ENCODE data around the gene SPIRE1.

The SPIRE1 gene

GRCh38 chr18:12474876-12475275 lies 183.0 kb downstream of the SPIRE1 start:
- peaks cover 7% of the 10 kb centered on the region for H3K4me1 ChIP-seq
- no peaks in the 10 kb centered on the region for H3K9me3 ChIP-seq (ENCODE audit: control insufficient read depth, low read length)
- no peak overlapping the region for H3K4me3 ChIP-seq (ENCODE audit: low read depth, low read length)
- H3K4me2 ChIP-seq (ENCODE audit: low read length) = no peak overlapping the region
- H3K27ac ChIP-seq = no peak overlapping the region
- no peak for TF ChIP-seq CTCF (IDR thresholded peaks at IDR 0.05)
- H3K79me2 ChIP-seq = no peaks in the 10 kb centered on the region
- no peak overlapping the region for H2AFZ ChIP-seq
- H3K27me3 ChIP-seq (ENCODE audit: control insufficient read depth, insufficient read depth, low read length) = no peaks in the 10 kb centered on the region
- no peak overlapping the region for H3K9ac ChIP-seq
- no peaks in the 10 kb centered on the region for H3K36me3 ChIP-seq (ENCODE audit: control insufficient read depth, insufficient read depth, low read length)

DNA sequence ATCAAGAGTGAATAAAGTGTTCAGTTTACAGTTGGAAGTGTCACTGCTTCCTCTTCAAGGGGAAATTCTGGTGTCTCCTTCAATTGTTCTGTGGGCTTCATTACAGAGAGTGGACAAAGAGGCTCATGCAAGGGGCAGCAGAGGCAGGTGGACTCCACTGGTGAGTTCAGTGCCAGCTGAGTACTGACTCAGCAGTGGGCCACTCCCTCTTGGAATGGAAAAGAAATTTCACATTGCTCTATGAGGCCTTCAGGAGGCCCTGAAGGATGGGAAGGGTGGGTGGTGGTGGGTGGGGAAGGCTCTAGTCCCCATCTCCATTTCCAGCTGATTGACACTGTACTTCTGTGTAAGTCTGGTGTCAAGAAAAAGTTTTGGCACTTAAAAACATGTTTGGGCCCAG lies 183.8 kb downstream of the SPIRE1 start:
- Histone ChIP-seq H3K4me3 (ENCODE audit: low read depth, low read length) (no peak overlapping the region), H2AFZ (no peak overlapping the region), H3K4me2 (ENCODE audit: low read length) (no peak overlapping the region), H3K4me1 (no peaks in the 10 kb centered on the region), H3K79me2 (no peaks in the 10 kb centered on the region), H3K27me3 (ENCODE audit: control insufficient read depth, insufficient read depth, low read length) (no peaks in the 10 kb centered on the region), H3K27ac (no peak overlapping the region), H3K36me3 (ENCODE audit: control insufficient read depth, insufficient read depth, low read length) (no peaks in the 10 kb centered on the region), H3K9ac (no peak overlapping the region), H3K9me3 (ENCODE audit: control insufficient read depth, low read length) (no peaks in the 10 kb centered on the region)
- TF ChIP-seq CTCF (IDR thresholded peaks at IDR 0.05) = no peak

DNA sequence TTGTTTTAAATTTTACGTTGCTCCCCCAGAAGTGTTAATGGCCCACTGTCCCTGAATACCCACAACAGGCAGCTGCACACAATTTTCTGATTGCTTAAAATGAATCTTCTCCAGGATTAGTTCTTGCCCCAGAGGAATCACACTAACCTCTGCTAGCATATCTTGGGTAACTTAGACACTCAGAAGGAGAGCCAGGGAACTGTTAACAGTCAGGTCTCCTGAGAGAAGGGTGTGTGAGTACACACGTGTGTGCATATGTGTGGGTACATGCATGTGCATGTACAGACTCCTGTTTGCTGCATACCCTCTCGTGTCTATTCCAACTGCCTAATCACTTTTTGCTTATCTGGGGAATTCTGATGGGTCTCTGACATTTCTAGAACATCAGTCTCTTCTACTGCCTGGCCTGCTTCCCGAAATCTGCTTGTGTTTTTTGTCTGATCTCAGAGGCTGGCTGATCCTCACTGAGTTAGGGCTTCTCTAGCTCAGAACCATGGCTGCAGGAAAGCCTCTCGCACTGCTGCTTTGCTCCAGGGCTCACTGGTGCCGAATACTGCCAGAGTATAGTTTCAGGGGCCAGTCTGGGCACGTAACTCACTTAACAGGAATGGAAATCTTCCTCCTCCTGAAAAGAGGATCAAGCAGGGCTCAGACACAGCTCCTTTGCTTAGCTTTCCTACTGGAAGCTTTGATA lies 187.4 kb downstream of the SPIRE1 start:
- Histone ChIP-seq H3K4me3 (ENCODE audit: low read depth, low read length) (no peak overlapping the region), H3K9me3 (ENCODE audit: control insufficient read depth, low read length) (no peaks in the 10 kb centered on the region), H2AFZ (no peak overlapping the region), H3K27ac (no peak overlapping the region), H3K4me2 (ENCODE audit: low read length) (no peak overlapping the region), H3K36me3 (ENCODE audit: control insufficient read depth, insufficient read depth, low read length) (no peaks in the 10 kb centered on the region), H3K4me1 (no peaks in the 10 kb centered on the region), H3K9ac (no peak overlapping the region), H3K27me3 (ENCODE audit: control insufficient read depth, insufficient read depth, low read length) (no peaks in the 10 kb centered on the region), H3K79me2 (no peaks in the 10 kb centered on the region)
- no peak for TF ChIP-seq CTCF (IDR thresholded peaks at IDR 0.05)

DNA sequence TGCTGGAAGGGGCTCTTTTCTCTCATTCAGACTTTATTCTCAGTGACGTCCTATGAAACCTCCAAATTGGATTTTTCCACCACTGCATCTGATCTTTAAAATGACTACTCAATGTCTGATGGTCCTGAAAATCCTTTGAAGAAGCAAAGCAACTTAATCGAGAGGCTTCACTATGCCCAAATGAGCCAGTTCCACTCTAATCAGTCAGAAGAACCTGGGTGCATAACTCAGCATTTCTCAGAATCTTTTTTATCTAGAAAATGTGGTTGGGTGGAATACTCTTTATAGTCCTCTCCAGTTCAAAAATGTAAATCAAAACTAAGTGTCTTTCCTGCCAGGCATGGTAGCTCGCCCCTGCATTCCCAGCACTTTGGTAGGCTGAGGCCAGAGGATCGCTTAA lies 189.5 kb downstream of the SPIRE1 start:
- no peaks in the 10 kb centered on the region for H3K9me3 ChIP-seq (ENCODE audit: control insufficient read depth, low read length)
- no peak overlapping the region for H3K4me3 ChIP-seq (ENCODE audit: low read depth, low read length)
- H3K4me2 ChIP-seq (ENCODE audit: low read length) = no peak overlapping the region
- H3K79me2 ChIP-seq = no peaks in the 10 kb centered on the region
- no peaks in the 10 kb centered on the region for H3K4me1 ChIP-seq
- no peak overlapping the region for H2AFZ ChIP-seq
- H3K27me3 ChIP-seq (ENCODE audit: control insufficient read depth, insufficient read depth, low read length) = no peaks in the 10 kb centered on the region
- no peak overlapping the region for H3K9ac ChIP-seq
- H3K27ac ChIP-seq = no peak overlapping the region
- TF ChIP-seq CTCF (IDR thresholded peaks at IDR 0.05) = no peak
- no peaks in the 10 kb centered on the region for H3K36me3 ChIP-seq (ENCODE audit: control insufficient read depth, insufficient read depth, low read length)

GRCh38 chr18:12464731-12465130 lies 193.2 kb downstream of the SPIRE1 start:
- no peaks in the 10 kb centered on the region for H3K79me2 ChIP-seq
- no peak overlapping the region for H3K27ac ChIP-seq
- H2AFZ ChIP-seq = no peak overlapping the region
- no peak for TF ChIP-seq CTCF (IDR thresholded peaks at IDR 0.05)
- H3K9ac ChIP-seq = no peak overlapping the region
- no peaks in the 10 kb centered on the region for H3K36me3 ChIP-seq (ENCODE audit: control insufficient read depth, insufficient read depth, low read length)
- no peaks in the 10 kb centered on the region for H3K27me3 ChIP-seq (ENCODE audit: control insufficient read depth, insufficient read depth, low read length)
- no peak overlapping the region for H3K4me3 ChIP-seq (ENCODE audit: low read depth, low read length)
- no peak overlapping the region for H3K4me2 ChIP-seq (ENCODE audit: low read length)
- no peaks in the 10 kb centered on the region for H3K4me1 ChIP-seq
- no peaks in the 10 kb centered on the region for H3K9me3 ChIP-seq (ENCODE audit: control insufficient read depth, low read length)
